Camera-type eye (tissue), 1 donor: ENCODE measurements around the gene KBTBD7. TPM values are rescaled to one million over a fixed set of nuclear protein-coding genes. Genes with fewer than 3 reads are reported as not detected.

Experiments used
- total RNA-seq: library from RNA; depleted of rRNA; stranded (reverse); fragments of >200 nt; gene quantifications from one replicate; pipeline ENCODE4 v1.2.3, GENCODE V29; 2014

Gene KBTBD7, protein sequence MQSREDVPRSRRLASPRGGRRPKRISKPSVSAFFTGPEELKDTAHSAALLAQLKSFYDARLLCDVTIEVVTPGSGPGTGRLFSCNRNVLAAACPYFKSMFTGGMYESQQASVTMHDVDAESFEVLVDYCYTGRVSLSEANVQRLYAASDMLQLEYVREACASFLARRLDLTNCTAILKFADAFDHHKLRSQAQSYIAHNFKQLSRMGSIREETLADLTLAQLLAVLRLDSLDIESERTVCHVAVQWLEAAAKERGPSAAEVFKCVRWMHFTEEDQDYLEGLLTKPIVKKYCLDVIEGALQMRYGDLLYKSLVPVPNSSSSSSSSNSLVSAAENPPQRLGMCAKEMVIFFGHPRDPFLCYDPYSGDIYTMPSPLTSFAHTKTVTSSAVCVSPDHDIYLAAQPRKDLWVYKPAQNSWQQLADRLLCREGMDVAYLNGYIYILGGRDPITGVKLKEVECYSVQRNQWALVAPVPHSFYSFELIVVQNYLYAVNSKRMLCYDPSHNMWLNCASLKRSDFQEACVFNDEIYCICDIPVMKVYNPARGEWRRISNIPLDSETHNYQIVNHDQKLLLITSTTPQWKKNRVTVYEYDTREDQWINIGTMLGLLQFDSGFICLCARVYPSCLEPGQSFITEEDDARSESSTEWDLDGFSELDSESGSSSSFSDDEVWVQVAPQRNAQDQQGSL
- 31.4 TPM for total RNA-seq

DNA sequence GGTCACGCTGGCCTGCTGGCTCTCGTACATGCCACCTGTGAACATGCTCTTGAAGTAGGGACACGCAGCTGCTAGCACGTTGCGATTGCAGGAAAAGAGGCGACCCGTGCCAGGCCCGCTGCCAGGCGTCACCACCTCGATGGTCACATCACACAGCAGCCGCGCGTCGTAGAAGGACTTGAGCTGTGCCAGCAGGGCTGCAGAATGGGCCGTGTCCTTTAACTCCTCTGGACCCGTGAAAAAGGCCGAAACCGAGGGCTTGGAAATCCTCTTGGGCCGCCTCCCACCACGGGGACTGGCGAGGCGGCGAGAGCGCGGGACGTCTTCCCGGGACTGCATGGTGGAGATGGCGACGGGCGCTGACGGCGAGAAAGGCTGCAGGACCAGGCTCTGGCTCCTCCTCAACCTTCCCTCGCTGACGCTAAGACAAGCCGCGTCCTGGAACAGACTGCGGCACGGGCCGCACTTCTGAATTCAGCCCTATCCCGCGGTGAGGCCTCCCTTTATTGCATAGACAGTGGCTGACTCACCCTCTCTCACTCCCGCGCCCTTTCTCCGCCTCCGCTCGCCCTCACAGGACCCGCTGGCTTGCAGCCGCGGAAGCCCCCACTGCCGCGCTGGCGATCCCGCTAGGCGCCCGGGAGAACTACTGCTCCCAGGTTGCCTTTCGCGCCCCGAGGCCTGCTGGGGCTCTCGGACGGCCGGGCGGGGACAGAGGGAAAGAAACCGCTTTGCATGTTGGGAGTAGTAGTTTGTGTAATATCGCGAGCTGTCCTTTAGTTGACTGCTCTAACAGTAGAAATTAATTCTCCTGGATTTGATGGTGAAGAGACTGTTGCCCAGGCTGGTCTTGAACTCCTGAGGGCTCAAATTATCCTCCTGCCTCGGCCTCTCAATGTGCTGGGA lies at the start of gene KBTBD7:
Gene KBTBD7 (minus strand): TSS at position 651 of the 906 bp plus-strand sequence. CDS start 312 bp downstream, at position 339.

Other genes starting within 250 kb of the KBTBD7 start
- 58.3 TPM for gene ELF1, start 175.3 kb downstream of the KBTBD7 start, total RNA-seq
- gene WBP4, start 133.1 kb downstream of the KBTBD7 start, total RNA-seq, result 19.6 TPM
- gene KBTBD6, start 61.8 kb downstream of the KBTBD7 start, total RNA-seq, result 32.2 TPM
- 18.1 TPM for gene MTRF1, start 69.0 kb upstream of the KBTBD7 start, total RNA-seq
- gene NAA16, start 116.7 kb upstream of the KBTBD7 start, total RNA-seq, result 69.1 TPM